GM18499 (cell line): Measurements from ENCODE around the gene YTHDF1.

Experiments
- ATAC-seq: cut with Tn5 transposase; IDR thresholded peaks from one replicate; pipeline ENCODE4 v1.9.1; 2021; ENCODE audit warnings: moderate number of reproducible peaks; ENCODE audit not compliant: insufficient read depth, unreplicated experiment

Gene YTHDF1

DNA sequence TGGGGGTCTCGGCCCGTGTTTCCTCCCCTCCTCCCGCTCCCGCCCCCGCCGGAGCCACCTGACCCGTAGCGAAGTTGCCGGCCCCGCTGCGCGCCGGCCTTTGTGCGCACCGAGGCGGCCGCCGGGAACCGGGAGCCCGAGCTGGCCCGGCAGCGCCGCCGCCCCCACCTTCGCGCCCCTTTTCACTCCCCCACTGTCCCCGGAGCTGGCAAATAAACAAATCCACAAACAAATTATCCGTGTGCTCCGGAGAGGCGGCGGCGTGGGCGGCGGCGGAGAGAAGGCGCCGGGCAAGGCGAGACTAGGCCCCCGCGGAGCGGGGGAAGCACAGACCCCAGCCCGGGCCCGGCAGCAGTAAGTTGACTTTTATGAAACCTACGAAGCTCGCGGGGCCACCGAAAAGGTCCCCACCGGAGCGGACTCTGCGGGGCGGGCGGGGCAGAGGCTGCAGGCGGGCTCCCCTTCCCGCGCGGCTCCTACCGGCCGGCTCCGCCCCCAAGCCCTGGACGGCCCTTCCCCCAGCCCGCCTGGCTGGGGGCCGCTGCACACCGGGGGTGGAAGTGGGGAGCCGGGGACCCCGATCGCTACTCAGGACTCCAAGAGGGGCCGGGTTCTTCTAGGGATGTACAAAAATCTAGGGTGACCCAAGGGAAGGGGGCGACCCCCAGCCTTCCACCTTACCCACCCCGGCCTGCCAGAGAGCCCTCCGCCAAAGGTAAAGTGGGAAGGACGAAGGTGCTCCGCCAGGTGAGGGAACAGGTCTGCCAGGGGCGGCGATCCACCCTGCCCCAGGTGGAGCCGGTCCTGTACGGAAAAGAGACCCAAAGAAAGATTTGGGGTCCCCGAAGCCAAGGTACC lies 40.7 kb downstream of the YTHDF1 start:
- no peak for ATAC-seq

DNA sequence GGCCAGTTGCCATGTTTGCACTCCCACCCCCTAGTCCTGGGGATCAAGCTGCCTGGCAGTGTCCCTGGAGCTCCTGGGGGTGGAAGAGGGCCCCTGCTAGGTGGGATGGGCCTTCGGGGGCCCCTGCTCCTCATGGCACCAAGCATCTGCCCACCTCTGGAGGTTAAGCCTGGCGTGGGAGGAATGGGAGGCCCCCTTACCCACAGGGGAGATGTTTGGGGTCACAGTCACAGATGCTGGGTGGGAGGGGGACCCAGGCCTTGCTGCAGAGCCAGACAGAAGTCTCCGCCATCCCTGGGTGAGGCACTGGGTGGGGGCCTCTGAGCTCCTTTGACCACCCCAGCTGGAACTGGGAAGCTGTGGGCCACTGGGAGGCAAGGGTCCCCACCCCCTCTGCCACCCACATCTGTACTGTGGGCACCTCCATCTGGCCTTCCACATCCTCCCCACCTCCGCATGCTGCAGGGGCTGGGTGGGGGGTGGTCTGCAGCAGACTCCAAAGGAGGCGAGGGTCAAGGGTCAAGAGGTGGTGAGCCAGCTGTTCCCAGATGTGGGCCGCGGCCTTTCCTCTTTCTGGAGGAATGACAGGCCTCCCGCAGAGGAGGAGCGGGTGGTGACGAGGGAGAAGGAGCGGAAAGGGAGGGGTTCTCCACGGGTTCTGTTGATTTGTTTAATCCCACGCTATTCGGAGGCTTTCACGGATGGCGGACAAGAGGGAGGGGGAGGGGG lies 41.5 kb downstream of the YTHDF1 start:
- ATAC-seq, result no peak

DNA sequence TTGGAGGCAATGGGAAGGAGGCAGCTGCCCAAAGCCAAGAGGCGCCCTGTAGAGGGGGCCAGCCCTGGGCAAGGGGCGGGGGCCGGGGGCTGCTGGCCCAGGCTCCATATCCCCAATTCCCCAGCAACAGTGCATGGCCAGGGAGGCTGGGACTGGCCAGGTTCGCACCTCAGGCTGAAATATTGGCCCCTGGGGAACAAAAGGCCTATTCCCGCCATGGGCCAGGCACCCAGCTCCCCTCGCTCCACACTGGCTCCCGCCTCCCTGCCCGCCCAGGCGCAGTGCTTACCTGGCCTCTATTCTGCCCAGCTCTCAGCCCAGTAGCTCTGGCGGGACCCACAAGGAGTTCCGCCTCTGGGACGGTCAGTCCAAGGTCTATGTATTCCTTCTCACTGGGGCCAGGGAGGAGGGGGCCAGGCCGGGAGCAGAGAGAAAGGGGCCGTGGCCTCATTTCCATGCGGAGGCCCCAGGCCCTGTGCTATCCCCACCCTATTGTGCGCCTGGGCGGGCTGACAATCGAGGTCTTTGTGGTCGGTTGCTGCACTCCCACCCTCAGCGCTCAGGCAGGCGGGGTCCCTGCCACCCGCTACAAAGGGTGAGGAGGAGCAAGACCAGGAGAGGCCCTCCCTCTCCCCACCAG lies 42.3 kb downstream of the YTHDF1 start:
- no peak for ATAC-seq

DNA sequence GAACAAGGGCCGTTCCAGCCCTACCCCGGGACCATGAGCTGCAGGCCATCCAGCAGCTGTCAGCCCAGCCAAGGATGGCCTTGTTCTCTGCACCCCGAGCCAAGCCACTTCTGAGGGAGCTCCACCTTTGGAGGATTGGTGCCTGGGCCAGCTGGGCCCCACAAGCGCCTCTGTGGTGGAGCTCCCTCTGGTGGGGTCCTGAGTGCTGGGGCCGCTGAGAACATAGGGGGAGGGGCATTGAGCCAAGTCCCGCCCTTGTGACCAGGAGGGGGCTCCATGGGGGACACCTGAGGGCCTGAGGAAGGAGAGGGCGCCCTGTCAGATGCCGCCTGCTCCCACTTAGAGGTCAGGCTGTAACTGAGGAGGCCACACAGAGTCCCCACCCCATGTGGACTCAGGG lies 43.2 kb downstream of the YTHDF1 start:
- no peak for ATAC-seq

DNA sequence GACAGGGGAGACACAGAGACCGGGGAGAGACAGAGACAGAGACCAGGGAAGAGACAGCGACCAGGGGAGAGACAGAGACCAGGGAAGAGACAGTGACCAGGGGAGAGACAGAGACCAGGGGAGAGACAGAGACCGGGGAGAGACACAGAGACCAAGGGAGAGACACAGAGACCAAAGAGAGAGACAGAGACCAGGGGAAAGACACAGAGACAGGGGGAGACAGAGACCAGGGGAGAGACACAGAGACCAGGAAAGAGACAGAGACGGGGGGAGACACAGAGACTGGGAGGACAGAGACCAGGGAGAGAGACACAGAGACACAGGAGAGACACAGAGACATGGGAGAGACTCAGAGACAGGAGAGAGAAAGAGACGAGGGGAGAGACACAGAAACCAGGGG lies 43.9 kb downstream of the YTHDF1 start:
- ATAC-seq, result no peak

DNA sequence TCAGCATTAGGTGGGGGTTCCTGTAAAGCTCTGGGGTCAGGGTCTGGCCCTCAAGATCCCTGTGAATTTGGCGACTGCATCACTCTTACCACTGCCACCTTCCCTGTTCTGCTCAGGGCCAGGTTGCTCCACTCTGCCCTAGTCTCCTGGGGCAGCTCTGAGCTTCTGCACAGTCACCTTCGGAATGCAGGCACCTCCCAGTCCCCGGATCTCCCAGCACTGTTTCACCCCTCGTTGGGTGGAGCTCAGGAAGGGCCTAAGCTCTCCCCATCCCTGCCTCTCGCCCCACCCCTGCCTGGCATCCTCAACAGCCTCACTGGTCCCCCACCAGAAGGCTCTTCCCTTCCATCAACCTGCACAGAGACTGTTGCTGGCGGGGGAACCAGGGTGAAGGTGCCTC lies 46.2 kb downstream of the YTHDF1 start:
- ATAC-seq, result no peak

DNA sequence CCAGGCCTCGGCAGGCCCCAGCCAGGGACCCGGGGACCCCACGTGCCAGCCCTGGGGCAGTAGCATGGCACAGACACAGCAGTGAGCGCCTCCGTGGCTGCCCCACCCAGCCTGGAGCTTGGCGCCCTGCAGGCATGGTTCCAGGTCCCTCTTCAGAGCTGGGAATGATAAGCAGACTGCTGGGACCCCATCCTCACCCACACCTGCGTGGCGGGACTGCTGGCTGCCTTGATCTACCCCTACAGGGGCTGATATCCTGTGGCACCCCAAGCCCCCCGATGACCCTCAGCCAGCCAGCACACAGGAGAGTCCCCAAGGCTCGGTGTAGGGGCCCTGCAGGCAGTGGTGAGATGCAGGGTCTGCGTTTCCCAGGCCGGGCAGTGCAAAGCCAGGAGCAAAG lies 47.1 kb downstream of the YTHDF1 start:
- ATAC-seq, result no peak

DNA sequence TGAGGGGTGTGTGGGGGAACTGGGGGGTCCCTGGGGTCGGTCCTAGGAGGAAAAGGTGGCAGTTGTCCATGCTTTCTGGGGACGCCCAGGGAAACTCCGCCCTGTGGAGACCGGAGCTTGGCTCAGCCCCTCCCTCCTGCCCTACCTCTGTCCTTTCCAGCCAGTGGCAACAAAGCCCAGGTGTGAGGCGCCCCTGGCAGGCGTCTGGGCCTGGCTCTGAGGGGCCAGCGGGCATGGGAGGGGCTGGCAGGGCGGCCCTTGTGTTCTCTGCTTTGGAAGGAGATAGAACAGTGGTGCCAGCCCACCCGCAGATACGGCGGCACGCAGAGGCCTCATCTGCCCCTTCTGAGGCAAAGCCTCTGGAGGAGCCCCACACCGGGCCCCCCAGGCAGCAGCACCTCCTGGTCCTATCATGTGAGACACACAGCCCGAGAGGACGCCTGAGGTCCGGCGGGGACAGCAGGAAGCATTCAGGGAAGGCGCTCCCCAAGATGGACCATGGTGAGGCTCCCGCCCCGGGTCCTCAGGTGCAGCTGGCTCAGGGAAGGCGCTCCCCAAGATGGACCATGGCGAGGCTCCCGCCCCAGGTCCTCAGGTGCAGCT lies 47.9 kb downstream of the YTHDF1 start:
- ATAC-seq, result no peak

DNA sequence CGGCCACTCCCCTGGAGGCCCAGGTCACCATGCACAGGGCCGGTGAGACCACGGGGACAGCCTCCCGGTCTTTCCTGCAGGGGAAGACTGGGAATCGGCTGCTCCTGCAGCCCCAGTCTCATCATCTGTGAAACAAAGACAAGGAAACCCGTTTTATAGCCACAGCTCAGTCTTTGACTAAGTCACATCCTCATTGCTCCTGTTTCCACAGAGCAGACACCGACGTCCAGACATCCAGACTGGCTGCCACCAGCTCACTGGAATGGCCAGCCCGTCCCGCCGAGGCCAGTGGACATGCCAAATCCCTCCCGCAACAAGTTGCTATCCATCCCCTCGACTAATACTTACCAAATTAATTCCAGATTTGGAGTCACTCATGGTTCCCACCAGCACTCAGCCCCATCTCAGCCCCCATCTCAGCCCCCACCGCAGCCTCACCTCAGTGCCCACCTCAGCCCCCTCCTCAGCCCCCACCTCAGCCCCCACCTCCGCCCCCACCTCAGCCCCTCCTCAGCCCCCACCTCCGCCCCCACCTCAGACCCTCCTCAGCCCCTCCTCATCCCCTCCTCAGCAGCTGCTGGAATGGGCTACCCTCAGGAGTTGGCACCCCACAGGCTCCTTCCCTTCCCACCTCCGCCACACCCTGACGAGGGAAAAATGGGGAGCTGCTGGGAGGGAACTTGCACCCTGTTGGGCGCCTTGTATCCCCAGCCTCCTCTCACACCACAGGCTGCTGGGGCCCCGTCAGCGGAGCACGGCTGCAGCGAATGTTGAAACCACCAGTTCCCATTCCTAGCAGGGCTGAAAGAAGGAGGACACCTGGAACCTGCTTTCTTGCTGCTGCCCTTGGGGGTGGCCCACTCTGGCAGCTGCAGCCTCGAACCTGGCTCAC lies 48.7 kb downstream of the YTHDF1 start:
- ATAC-seq, result no peak

DNA sequence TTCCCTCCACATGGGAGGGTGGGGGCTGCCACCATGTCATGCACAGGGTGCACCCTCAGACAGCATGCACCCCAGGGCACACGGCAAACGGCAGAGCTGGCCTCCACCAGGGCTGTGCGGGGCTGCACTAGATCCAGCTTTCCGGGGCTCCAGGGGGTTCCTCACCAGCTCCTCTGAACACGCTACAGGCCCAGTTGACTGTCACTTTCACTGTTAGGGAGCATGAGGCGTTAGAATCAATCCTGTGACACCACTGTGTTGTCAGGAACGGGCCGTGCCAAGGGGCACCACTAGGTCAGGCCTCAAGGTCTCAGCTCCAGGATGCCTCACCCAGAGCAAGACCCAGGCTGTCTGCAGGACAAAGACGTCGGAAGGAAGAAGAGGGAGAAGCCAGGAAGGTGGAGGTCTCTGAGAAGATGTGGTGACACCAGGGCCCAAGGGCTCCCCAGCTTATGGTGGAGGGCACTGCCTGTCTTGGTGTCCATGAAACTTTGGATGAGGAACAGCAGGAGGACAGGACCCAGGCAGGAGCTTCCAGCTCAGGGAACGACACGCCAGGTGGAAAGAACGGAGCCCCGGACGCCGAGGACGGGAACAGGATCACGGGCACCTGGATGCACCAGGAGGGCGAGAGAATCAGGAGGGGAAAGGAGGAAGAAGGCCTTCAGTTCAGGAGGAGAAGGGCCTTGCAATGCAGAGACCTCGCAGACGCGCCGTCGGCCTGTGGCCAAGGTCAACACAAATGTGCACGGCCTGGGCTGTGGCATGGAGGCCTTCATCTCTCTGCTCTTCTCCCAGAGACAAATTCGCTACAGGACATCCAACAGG lies 49.5 kb downstream of the YTHDF1 start:
- ATAC-seq, result no peak

DNA sequence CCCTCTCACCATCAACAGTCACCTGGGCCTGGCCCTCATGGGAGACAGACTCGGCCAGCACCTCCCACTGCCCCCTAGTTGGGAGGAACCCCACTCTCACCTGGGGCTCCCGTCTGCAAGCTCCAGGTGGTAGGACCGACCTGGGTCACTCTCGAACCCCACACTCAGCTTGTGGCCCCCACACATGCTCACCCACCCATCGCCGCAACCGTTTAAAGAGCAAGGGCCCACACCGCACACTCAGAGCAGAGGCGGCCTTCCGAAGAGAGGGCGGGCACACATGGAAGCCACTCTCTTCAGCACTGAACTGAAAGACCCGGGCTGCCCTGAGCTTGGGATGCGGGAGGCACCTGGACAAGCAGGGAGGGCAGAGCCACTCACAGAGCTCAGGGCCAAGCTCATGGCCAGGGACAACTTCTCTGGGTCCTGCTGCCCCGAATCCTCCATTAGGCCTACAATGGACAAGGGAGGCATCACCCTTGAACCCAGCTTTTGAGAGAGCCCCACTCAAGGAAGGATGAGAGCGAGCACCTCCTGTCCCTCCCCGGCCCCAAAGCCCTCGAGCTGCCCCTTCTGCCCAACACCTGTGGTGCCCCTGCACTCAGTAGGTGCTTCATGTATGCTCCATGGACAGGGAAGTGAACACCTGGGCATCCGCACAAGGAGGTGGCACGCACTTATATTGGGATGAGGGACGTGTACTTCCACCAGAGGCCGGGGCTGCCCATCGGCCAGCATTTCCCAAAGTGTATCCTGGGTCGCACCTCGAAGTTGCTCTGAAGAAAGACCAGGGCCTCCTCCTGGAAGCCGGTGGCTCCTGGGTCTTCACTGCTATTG lies 50.4 kb downstream of the YTHDF1 start:
- ATAC-seq, result no peak

DNA sequence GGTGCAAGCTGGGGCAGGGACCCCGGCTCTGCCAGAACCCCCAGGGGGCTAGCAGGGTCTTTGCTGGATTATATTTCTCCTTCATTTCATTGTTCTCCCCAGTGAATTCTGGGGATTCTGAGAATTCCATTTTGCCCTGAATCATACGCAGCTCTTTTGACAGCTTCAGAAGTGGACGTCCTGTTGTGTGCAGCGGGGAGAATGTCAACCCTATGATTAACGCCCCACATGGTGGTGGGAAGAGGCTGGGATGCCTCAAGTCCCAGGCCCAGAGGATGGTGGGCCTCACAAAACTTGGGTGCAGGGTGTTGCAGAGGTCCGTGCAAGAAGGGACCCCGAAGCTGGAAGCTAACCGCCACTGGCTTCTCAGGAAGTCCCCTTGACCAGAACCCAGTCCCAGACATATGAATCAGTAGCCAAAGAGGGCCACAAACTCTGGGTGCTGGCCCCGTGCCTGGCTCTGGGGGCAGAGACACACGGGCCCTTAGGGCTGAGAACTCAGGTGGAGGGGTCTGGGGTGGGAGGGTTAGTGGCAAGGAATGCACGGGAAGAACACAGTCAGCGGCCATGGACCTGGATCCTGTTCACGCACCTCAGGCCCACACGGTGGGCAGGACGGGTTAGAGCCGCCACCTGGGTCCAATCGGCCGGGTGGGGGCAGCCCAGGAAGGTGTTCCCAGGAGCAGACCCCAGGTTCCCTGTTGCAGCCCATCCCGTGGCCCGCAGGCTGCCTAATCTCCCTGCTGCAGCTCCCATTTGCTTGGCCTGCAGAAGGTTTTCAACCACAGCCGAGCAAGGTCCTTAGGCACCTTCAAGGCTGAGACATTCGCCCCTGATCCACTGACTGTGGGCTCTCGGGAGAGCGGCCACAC lies 51.2 kb downstream of the YTHDF1 start:
- ATAC-seq, result no peak

DNA sequence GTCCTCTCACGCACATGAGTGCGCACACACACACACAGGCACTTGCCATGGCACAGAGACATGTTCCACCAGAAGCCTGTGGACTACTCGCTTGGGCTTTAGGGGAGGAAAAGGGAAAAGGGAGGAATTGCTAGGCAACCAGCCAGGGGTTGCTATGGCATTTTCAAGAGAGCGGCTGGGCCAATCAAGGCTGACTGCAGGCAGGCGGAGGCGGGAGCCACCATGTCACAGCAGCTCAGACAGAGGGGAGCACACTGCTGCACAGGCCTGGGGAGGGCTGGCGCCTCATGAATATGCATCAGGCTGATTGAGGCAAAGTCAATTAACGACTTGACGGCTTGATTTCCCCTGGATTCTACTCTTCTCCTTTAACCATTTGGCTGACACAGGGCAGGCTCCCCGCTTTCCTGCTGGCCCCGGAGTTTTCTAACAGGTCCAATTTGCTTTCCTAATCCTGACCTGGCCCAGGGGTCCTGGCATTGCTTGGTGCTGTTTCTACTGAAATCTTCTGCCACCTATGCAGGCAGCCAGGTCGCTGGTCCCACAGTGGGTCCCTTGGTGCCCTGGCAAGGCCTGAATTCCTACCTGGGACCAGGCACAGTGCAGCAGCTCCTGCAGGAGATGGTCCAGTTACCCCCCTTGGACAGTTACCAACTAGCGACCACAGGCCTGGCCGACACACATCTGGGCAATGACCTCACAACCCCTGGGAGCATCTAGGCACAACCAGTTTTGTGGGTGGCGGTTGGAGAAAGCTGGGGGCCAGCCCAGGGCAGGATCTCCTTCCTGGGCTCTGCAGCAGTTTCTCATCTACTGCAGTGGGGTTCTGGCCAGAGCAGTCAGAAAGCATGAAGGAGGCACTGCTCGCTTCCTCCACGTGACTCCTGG lies 52.1 kb downstream of the YTHDF1 start:
- no peak for ATAC-seq

DNA sequence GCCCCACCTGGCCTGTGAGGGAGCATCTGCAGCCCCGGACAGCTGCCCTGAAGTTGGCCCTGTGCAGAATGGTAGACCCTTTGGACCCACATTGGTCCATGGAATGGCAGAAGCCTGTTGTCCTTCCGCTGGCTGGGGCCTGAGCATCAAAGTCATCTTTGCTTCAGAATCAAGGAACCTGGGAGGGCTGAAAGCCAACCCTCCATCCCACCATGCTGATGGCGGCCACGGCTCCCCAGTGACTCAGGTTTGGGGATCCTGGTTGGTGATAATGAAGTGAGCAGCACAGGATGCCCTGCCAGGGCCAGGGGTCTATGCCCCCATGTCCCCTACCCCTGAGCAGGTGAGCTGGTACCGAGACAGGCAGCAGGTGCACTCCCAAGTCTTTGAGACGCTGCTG lies 52.8 kb downstream of the YTHDF1 start:
- ATAC-seq, result no peak

DNA sequence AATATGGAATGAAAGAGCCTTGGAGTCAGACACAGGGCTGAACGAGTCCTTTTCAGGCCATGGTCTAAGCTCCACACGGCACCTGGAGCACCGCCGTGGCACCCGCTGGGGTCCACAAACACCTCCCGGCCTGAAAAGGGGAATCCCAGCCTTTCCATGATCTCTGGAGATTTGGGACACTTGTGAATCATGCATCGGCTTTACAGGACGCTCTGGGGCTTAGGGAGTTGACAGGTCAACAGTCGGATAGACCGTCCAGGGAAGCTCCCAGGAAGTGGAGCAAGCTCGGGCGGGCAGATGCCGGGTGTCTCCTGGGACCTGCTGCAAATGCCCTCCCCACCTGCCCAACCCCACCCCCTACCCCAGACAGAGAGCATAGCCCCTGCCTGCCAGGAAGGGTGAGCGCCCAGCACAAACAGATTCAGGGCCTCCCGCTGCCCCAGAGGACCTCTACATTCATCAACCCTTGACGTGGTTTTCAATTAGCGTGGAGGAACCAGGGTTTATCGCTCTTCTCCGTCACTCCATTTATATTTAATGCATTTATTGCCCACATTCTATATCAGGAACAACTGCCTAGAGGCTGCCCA lies 53.6 kb downstream of the YTHDF1 start:
- ATAC-seq, result no peak

DNA sequence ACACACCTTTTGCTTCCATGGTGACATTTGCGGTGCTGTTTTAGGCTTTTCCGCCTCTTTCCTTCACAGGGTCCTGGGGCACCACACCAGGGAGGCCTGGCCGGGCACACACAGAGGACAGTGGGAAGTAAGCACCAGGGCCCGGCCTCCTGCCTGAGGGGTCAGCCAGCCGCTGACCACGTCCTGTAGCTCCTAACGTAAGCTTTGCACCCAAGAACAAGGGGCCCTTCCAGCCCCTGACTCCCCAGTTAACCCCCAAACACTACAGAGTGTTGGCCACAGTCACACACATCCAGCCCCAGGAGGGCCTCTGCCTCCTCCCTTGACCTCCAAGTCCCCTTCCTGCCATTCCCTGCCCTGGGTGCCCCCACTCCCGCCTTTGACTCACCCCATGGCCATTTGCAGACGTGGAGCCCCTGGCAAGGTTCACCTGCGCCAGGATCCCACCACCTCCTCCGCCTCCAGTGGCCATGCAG lies 54.7 kb downstream of the YTHDF1 start:
- no peak for ATAC-seq
